ENCODE measurements around the gene SLBP. TPM values are rescaled to one million over a fixed set of nuclear protein-coding genes. Genes with fewer than 3 reads are reported as not detected.
A peak's percentile ranks its signal among the peaks of the same experiment; 100 is the strongest.

SLBP gene
- total RNA-seq, 2 experiments from 2014 or later: 133 to 137 TPM

DNA sequence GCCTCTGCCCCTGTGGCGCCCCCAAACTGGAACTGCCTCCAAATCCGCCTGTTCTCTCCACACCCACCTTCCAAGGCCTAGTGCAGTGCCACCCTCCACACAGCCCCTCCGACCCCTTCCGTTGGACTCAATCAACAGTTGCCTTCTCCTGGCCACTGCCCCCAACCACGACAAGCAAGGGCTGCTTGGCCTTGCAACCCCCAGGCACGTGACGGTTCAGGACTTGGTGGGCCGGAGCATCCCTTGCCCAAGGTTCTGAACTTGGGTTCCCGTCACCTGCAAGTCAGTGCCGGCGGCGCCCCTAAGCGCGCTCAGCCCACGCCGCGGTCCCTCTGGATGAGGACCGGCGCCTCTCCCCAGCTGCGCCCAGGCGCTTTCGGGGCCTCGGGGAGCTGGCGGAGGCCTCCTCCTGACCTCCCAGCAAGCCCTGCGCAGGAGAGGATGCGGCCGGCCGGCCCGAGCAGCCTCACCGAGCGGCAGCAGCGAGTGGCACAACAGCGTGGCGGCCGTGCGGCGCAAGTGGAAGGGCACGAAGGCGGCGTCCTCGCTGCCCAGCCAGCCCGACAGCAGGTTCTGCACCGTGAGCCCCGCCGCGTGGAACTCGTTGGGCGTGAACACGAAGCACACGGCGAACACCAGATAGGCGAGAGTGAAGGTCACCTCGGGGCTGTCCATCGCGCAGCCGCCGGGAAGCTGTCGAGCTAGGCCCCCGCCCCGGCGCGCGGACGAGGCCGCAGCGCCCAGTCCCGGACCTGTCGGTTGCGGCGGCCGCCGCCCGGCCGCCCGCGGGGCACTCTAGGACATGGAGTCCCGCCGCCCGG lies 8.3 kb upstream of the SLBP start:
- DNase-seq (peak; percentile 77), ATAC-seq (peak; percentile 31)
- Mint-ChIP-seq H3K36me3 (peaks cover 40% of the 10 kb centered on the region), H3K9me3 (ENCODE audit: low read depth) (no peaks in the 10 kb centered on the region), H3K4me1 (peaks cover 48% of the 10 kb centered on the region), H3K4me3 (peak overlapping the region; percentile 88), H3K27me3 (no peaks in the 10 kb centered on the region), H3K27ac (peak overlapping the region; percentile 94)
- CTCF ChIA-PET: interaction anchor here (0.7 to 15.1 kb wide), 6 partner anchors 8 to 72 kb away, joined by 3 to 278 read pairs (median 14); partner anchors contain the start of gene SLBP

DNA sequence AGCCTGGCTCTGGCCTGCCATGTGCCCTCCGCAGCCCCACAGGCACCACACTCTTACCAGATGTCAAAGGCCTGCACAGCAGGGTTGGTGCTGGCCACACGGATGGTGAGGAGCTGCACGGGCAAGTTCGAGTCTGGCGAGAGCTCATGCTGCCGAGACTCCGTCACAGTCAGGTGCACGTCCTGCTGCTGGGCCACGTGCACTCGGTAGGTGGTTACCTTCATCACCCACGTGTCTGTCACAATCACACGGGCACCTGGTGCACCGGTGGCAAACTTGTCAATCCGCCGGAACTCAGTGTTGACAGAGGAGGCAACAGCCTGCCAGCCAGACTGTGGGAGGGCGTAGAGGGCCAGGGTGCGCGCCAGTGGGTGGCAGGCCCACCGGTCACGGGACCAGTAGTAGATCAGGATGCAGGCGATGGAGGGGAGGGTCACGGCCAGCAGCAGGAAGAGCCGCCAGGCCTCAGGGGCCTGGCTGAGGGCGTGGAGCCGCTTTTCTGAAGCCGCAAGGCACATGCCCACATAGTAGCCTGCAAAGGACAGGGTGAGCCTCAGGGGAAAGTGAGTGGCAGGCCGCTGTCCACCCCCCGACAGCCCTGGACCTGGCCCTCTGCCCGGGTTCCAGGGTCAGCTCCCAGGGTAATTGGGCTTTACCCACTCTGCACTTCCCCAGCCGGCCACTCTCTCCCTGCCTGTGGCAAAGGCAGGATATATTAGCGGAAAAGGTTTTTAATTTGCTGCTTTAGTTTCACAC lies 6.2 kb upstream of the SLBP start:
- H3K27ac Mint-ChIP-seq: peak overlapping the region; percentile 42

DNA sequence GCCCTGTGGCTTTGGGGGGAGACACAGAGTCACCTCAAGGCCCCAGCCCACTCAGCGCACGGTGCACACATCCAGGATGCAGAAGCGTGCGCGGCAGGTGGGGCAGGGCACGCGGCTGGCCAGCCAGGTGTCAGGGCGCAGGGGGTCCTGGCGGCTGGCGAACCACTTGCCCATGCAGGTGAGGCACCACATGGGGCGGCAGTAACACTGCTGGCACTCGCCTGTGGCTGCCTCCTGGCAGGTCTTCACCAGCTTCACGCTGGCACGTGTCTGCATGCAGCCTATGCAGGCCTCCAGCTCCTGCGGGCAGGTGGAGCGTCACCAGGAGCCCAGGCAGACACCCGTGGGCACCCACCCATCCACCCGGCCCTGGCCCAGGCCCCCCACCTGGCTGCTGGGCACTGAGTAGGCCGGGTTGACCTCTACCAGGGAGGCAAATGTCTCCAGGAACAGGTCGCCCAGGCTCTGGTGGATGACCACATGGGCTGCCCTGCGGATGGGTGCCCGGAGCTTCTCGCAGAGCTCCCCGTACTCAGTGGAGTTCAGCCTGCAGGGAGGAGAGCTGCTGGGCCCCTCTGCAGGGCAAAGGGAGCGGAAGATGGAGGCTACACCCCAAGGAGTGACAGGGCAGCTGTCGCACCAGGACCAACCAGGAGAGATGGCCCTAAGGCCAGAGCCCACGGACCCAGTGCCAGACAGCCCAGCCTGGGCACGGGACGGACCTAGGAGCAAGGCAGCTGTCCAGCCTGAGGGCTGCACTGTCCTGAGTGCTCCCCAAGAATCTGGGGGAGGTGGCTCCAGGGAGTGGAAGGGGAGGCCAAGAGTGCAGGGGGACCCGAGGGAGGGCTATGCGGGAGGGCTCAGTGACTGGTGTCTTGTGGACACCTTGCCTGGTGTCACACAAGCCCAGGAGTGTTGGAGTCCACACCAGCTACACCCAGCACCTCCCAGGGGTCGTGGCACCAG lies 5.3 kb upstream of the SLBP start:
- ATAC-seq (no peak), DNase-seq (no peak)
- H3K27ac Mint-ChIP-seq: no peak overlapping the region
- peaks cover 35% of the 10 kb centered on the region for H3K36me3 Mint-ChIP-seq
- no peaks in the 10 kb centered on the region for H3K27me3 Mint-ChIP-seq
- CTCF ChIA-PET: interaction anchor here (0.9 to 15.1 kb wide), 2 partner anchors 21 to 31 kb away, joined by 3 to 278 read pairs; no protein-coding TSS in a partner anchor
- no peaks in the 10 kb centered on the region for H3K9me3 Mint-ChIP-seq (ENCODE audit: low read depth)
- no peak overlapping the region for H3K4me3 Mint-ChIP-seq
- peaks cover 44% of the 10 kb centered on the region for H3K4me1 Mint-ChIP-seq

More for the DNA sequence above, 6.2 kb upstream of the SLBP start:
- no peaks in the 10 kb centered on the region for H3K9me3 Mint-ChIP-seq (ENCODE audit: low read depth)
- H3K36me3 Mint-ChIP-seq: peaks cover 40% of the 10 kb centered on the region
- peaks cover 48% of the 10 kb centered on the region for H3K4me1 Mint-ChIP-seq
- H3K27me3 Mint-ChIP-seq: no peaks in the 10 kb centered on the region
- CTCF ChIA-PET: interaction anchor here (1.6 to 15.1 kb wide), 2 partner anchors 15 to 22 kb away, joined by 3 to 278 read pairs; no protein-coding TSS in a partner anchor
- H3K4me3 Mint-ChIP-seq: no peak overlapping the region
- no peak for DNase-seq
- ATAC-seq: no peak

DNA sequence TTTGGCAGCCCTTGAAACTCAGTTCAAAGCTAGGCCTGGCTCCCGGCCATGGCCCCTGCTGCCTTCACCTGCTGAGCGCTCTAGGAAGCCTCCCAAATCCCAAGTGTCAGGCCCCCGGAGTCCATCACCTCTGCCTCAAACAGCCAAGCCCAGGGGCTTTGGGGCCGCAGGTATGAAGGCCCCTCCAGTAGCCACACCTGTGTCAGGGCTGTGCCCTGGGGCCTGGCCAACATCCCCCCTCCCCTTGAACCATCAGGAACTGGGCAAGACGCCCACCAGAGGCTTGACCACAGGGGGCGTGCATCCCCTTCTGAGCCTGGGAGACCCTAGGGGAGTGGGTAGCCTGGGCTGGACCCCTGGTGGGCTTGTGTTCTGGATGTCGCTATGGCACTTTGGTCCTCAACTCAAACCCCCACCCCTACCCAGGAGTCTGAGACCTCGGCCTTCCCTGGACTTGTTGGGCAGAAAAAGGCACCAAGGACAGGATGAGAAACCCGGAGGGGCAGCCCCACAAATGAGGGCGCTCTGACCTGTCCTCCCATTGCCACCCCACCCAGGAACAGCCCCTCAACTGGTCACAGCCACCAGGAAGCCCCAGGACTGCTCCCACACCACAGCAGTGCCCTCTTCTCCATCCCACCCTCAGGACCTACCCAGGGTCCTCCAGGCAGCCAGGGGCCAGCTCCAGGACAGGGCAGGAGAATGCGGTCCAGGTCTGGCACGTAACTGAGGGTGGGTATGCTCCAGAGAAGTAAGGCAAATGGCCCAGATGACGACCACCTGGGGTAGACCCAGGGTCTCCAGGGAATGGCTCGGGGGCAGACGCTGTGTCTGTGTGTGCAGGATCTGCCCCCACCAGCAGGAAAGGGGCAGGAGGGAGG lies 4.2 kb upstream of the SLBP start:
- Mint-ChIP-seq H3K27me3 (no peaks in the 10 kb centered on the region), H3K9me3 (ENCODE audit: low read depth) (no peaks in the 10 kb centered on the region), H3K36me3 (peaks cover 31% of the 10 kb centered on the region), H3K4me1 (peaks cover 46% of the 10 kb centered on the region), H3K4me3 (no peak overlapping the region), H3K27ac (no peak overlapping the region)
- DNase-seq (no peak), ATAC-seq (no peak)
- CTCF ChIA-PET: interaction anchor here (0.9 kb wide), 1 partner anchor 32 kb away, joined by 3 read pairs; no protein-coding TSS in a partner anchor

GRCh38 chr4:1715002-1715758 lies 3.1 kb upstream of the SLBP start:
- Mint-ChIP-seq H3K27ac (peak overlapping the region; percentile 99), H3K36me3 (peaks cover 38% of the 10 kb centered on the region), H3K9me3 (ENCODE audit: low read depth) (no peaks in the 10 kb centered on the region), H3K4me1 (peaks cover 55% of the 10 kb centered on the region), H3K27me3 (no peaks in the 10 kb centered on the region), H3K4me3 (peak overlapping the region; percentile 100)
- CTCF ChIA-PET: interaction anchor here (12.3 kb wide), 1 partner anchor 20 kb away, joined by 144 read pairs; no protein-coding TSS in a partner anchor
- DNase-seq: no peak
- ATAC-seq: no peak

- CTCF ChIA-PET: interaction anchor here (0.9 to 12.3 kb wide), 4 partner anchors 12 to 32 kb away, joined by 3 to 144 read pairs (median 4); no protein-coding TSS in a partner anchor
- Mint-ChIP-seq H3K4me1 (peaks cover 55% of the 10 kb centered on the region), H3K9me3 (ENCODE audit: low read depth) (no peaks in the 10 kb centered on the region), H3K36me3 (peaks cover 44% of the 10 kb centered on the region), H3K27me3 (no peaks in the 10 kb centered on the region), H3K27ac (peak overlapping the region; percentile 99), H3K4me3 (peak overlapping the region; percentile 100)
- ATAC-seq: no peak
- DNase-seq: no peak
Measured at GRCh38 chr4:1714303-1715001, 2.3 kb upstream of the SLBP start.

DNA sequence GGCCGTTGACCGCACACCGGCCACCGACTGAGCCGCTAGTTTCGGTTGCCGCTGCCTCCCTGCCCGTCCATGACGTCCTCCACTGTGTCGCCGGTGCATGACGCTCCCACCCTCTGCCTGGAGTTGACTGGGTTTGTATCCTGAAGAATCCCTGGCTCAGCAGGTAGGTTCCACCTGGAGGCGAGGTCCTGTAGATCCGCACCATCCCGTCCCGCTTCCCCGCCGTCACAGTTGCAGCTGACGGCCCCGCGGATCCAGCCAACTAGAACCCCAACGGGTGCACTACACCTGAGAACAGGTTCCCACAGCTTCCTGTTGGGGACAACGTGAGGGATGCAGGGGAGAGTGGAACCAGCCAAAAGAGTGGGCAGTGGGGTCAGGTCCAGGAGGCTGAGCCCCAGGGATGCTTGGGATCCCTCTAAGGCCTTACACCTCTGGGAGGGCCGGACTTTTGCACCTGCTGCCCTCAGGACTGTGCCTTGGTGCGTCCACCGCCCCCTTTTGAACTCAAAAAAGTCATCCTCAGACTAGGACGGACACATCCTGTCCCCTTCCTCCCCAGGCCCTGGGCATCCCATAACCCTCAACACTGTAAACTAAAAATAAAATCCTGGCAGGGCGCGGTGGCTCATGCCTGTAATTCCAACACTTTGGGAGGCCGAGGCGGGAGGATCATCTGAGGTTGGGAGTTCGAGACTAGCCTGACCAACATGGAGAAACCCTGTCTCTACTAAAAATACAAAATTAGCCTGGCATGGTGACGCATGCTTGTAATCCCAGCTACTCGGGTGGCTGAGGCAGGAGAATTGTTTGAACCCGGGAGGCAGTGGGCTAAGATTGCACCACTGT lies 1.1 kb upstream of the SLBP start:
- DNase-seq (no peak), ATAC-seq (peak; percentile 7)
- peak overlapping the region; percentile 99 for H3K27ac Mint-ChIP-seq
- no peaks in the 10 kb centered on the region for H3K9me3 Mint-ChIP-seq (ENCODE audit: low read depth)
- H3K27me3 Mint-ChIP-seq: no peaks in the 10 kb centered on the region
- H3K4me3 Mint-ChIP-seq: peak overlapping the region; percentile 100
- CTCF ChIA-PET: interaction anchor here (0.9 to 12.3 kb wide), 5 partner anchors 9 to 19 kb away, joined by 4 to 144 read pairs (median 10); partner anchors contain the start of genes TACC3 and TMEM129
- peaks cover 50% of the 10 kb centered on the region for H3K36me3 Mint-ChIP-seq
- H3K4me1 Mint-ChIP-seq: peaks cover 61% of the 10 kb centered on the region

DNA sequence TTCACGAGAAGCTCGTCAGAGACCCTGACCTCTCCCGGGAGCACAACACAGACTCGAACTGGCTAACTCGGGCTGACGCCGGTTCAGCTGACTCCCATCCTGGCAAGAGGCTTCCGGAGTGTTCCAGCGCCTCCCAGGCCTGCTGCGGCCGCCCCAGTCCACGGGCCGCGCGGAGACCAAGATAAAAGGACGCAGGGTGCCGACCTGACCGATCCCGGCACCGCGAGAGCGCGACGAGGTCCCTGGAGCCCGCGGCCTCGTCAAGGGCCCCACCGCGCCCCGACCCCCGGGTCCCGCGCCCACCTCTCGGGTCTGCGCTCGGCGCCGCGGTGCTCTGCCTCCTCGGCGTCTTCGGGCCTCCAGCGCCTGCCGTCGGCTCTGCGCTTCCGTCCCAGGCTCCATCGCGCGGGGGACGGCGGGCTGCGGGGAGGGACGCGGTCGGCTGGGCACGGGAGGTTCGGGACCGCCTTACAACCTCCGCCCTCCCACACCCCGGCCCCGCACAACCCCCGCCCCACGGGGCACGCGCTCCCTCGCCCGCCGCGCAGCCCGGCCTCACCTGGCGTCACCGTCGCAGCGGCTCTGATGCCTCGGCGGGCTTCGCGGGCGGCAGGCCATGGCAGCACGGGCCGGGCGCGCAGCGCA lies 426 bp downstream of the SLBP start:
- Mint-ChIP-seq H3K36me3 (peaks cover 53% of the 10 kb centered on the region), H3K27ac (peak overlapping the region; percentile 88), H3K4me1 (peaks cover 60% of the 10 kb centered on the region), H3K4me3 (peak overlapping the region; percentile 95), H3K9me3 (ENCODE audit: low read depth) (no peaks in the 10 kb centered on the region), H3K27me3 (no peaks in the 10 kb centered on the region)
- peak; percentile 67 for DNase-seq
- CTCF ChIA-PET: interaction anchor here (0.7 to 12.3 kb wide), 6 partner anchors 11 to 189 kb away, joined by 3 to 144 read pairs (median 8); partner anchors contain the start of genes TACC3 and TMEM129
- peak; percentile 22 for ATAC-seq

DNA sequence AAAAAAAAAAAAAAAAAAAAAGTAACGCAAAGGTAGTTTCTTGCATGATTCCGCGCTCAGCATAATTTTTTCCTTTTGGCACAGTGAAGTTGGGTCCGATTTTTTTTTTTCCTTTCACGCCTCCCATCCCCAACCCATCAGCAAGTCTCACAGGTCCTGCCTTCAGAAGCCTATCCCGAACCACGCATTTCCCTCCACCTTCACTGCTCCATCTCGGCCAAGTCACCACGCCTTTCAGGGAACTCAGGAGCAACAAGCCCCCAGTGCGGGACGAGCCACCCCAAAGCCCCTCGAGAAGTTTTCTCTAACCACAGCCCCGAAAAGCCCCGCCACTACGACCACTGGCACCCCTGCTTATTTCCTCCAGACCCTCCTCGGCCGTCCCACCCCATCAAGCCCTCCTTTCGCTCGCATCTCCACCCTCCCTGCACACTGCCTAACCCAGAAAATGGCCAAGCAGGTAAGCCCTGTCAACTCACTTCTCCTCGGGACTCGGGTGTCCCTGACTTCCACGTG lies 1.0 kb downstream of the SLBP start:
- Mint-ChIP-seq H3K4me1 (peaks cover 61% of the 10 kb centered on the region), H3K9me3 (ENCODE audit: low read depth) (no peaks in the 10 kb centered on the region), H3K27me3 (no peaks in the 10 kb centered on the region), H3K4me3 (peak overlapping the region; percentile 95), H3K36me3 (peaks cover 57% of the 10 kb centered on the region), H3K27ac (peak overlapping the region; percentile 88)
- CTCF ChIA-PET: interaction anchor here (1.0 to 12.3 kb wide), 6 partner anchors 11 to 37 kb away, joined by 3 to 144 read pairs (median 8); partner anchors contain the start of genes TACC3 and TMEM129
- no peak for ATAC-seq
- DNase-seq: no peak

All from activated CD8-positive, alpha-beta memory T cell treated with anti-CD3 and anti-CD28 coated beads, Interleukin-2, amount 10 ng/mL, durations not matched to agents 7 days and 5 days (primary cell).